22Rv1 (cell line): ENCODE results near the gene SH3BP5.

Experiments used
- ZFX ChIP-seq: fragments of 450-650 bp; IDR thresholded peaks from 2 replicates; pipeline ENCODE4 v1.6.1; 2017; ENCODE audit warnings: antibody characterized with exemption, borderline replicate concordance
- TF ChIP-seq, protein P1 (sequence below): fragments of 450-650 bp; IDR thresholded peaks from 2 replicates; pipeline ENCODE4 v1.5.1; 2017; ENCODE audit warnings: mild to moderate bottlenecking

DNA sequence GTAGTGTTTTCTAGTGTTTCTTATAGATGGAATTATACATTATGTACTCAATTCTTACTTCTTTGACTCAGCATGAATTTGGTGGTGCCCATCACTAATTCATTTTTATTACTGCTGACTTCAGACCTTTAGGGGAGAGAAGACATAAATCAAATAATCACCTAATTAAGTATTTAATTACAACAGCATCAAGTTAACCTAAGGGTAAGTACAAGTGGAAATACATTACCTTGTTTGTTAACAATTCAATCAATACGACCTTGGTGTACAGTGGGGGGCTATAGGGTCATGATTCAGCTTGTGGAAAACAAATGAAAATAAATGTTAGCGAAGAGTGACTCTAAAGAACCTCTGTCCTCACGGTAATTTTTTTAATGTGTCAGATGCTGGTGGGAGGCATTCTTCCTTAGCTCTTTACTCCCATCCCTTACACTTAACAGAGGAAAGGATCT lies 126.9 kb downstream of the SH3BP5 start:
- TF ChIP-seq, protein P1, sequence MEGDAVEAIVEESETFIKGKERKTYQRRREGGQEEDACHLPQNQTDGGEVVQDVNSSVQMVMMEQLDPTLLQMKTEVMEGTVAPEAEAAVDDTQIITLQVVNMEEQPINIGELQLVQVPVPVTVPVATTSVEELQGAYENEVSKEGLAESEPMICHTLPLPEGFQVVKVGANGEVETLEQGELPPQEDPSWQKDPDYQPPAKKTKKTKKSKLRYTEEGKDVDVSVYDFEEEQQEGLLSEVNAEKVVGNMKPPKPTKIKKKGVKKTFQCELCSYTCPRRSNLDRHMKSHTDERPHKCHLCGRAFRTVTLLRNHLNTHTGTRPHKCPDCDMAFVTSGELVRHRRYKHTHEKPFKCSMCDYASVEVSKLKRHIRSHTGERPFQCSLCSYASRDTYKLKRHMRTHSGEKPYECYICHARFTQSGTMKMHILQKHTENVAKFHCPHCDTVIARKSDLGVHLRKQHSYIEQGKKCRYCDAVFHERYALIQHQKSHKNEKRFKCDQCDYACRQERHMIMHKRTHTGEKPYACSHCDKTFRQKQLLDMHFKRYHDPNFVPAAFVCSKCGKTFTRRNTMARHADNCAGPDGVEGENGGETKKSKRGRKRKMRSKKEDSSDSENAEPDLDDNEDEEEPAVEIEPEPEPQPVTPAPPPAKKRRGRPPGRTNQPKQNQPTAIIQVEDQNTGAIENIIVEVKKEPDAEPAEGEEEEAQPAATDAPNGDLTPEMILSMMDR, result no peak
- no peak for TF ChIP-seq ZFX
